ENCODE results near the gene ABHD2.

The ABHD2 gene

GRCh38 chr15:89192766-89193165 lies 104.5 kb downstream of the ABHD2 start:
- DNase-seq: no peak

GRCh38 chr15:89194608-89195007 lies 106.4 kb downstream of the ABHD2 start:
- DNase-seq: no peak

DNA sequence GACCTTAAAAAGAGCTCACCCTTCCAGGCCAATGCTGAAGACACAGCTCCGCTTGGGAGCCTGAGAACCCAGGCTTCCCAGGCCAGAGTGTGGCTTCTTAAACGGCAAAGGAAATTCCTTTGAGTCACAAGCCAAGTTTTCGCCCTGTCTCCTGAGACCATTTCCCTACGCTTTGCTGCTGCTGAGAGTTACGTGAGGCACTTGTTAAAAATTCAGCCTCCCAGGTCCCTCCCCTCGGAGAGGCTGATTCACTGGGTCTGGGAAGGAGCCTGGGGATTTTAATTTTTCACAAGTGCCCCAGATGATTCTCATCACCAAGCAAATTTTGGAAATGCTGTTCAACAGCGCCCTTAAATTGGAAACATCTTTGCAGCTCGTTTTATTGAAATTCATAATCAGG lies 107.6 kb downstream of the ABHD2 start:
- no peak for DNase-seq

DNA sequence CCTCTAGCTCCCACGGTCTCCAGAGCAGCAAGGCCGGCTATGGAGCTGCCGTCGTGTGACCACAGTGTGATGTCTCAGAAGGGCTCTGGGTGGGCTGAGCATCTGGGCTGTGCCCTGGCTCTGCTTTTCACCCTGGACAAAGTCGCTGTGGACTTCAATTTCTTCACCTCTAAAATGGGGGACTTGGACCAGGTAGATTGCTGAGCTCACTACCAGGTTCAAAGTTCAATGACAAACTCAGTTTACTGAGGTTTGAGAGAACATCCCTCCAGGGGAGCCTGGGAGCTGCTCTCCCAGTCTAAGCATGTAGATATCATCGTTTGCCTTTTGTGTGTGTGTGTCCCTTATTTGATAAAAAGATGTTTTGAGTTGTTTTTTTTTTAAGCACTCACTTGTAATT lies 108.0 kb downstream of the ABHD2 start:
- DNase-seq: no peak

DNA sequence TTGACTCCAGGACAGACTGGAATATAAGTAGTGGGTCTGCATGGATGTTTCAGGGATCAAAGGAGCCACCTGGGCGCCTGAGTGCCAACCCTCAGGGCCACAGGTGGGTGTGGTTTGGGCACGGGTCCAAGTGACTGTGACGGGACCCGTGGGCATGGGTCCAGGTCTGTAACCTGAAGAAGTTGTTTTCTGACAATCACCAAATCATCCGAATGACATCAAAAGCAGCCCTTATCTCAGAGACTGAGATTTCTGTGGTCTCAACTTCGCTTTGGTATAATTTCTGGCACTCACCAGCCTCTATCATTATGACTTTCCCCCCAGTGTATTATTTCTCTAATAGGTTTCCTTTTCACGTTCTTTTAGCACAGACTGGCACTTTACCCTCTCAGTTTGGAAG lies 108.7 kb downstream of the ABHD2 start:
- DNase-seq: no peak

GRCh38 chr15:89197503-89197971 lies 109.3 kb downstream of the ABHD2 start:
- DNase-seq: peak; percentile 15

DNA sequence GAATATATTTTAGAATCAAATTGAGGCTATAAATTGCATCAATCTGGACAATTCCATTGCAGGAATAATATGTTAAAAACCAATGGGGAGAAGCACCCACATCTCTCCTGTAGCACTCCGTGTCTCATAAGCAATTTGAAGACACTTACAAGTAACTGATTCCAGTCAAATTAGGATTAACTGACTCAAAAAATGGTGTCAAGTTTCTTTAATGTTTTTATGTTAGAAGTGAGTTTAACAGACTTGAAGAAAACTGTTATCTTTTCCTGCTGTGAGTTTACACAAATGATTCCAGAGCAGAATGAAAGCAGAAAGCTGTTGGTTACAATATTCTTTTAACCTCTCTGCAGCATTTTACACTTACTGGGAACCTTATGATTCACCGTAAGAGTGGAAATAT lies 109.9 kb downstream of the ABHD2 start:
- no peak for DNase-seq

DNA sequence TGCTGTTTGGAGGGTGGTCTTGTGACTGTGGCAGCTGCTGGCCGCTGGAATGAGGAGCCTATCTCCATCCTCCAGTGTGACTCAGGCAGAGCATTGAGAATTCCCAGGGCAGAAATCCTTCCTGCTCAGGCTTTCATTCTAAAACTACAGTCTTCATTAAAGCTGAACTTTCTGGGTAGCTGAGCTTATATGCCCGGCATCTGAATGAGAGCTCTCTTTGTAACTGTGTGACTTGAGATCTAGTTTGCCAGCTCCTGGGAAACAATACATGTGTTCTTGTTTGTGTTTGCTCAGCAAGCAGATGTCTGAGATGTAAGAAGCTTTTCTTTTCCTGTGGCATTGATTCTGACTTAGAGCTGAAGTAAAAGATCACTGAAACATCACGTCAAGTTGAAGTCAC lies 110.7 kb downstream of the ABHD2 start:
- DNase-seq: no peak

GRCh38 chr15:89199746-89200145 lies 111.5 kb downstream of the ABHD2 start:
- no peak for DNase-seq

- DNase-seq: no peak
Measured at GRCh38 chr15:89200182-89200581, 111.9 kb downstream of the ABHD2 start.

- DNase-seq: no peak
Measured at GRCh38 chr15:89201465-89202005, 113.3 kb downstream of the ABHD2 start.

DNA sequence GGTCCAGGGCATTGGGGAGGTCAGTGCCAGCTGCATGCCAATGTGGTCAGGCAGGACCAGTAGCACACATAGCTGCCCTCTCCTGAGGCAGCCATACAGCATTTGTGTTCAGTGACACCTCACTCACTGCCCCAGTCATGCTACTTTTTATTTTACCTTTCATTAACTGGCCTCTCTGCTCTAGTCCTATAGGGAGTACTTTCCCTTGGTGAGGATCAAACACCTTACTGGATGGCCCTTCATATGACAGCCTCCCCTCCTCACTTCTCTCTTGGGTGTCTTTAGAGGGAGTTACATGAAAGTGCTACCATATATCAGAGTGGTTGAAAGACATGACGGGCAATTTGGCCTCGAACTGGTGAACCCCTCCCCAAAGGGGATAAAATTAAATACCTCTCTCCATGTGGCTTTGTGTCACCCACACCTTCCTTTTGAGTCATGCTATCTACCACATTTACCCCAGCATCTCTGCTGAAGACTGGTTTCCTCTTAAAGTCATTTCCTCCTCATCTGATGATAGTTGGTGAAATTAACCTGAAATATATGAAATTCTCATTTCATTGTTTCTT lies 115.5 kb downstream of the ABHD2 start:
- no peak for DNase-seq

- DNase-seq: no peak
Measured at GRCh38 chr15:89205991-89206585, 117.8 kb downstream of the ABHD2 start.

DNA sequence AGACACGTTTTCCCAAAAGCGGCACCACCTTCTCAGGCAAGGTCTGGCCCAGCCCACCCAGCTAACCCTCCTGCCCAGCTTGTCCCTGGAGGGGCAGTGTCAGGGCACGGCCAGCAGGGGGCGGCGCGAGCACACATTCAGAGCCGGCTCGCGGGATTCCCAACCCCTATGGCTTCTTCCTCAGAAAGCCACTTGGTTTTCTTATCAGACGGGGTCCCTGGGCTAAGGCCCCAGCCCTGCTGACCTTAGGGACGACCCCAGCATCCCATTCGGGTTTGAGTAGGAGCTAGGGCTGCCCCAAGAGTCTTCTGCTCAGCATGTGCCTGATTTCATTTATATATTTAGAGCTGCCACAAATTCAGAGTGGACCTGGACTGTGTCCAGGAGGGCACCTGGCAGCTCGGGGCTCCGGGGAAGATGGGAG lies 118.7 kb downstream of the ABHD2 start:
- DNase-seq: peak; percentile 60

DNA sequence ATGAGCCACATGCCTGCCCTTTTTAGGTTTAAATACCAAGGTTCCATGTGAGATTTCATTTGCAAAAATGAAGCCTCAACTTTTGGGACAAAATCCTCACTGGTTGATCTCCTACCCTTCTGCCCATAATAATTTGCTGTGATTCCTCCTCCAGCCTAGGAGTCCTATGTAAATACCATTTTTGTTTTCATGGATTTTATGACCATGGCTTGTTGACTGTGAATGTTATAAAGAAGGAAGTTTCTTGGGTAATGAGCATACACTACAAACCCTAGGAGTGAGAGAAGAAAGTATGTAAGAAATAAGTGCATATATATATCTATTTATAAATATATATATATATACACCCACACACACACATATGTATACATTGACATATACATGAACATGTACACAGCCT lies 120.0 kb downstream of the ABHD2 start:
- no peak for DNase-seq

- no peak for DNase-seq
Measured at GRCh38 chr15:89209057-89209456, 120.8 kb downstream of the ABHD2 start.

DNA sequence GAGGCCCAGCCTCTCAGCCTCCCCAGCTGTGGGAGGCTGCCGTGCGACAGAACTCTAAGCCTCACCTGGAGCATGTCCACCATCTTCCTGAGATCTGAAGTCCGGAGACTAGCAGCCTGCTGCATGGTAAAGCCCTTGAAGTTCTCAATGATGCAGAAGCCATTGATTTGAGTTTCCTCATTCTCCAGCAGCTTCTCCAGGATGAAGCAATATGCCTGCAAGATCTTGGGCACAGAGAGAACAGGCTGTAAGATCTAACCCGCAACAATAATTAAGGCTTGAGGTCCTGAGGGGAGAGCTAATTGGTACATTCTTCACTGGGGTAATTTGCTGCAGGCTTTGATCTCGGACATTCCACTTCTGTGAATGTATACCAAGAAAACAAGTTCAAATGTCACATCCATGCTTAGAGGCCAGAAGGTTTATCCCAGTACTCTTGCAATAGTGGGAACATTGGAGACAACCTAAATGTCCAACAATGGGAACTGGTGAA lies 123.5 kb downstream of the ABHD2 start:
- no peak for DNase-seq

- DNase-seq: no peak
Measured at GRCh38 chr15:89215627-89216026, 127.4 kb downstream of the ABHD2 start.

DNA sequence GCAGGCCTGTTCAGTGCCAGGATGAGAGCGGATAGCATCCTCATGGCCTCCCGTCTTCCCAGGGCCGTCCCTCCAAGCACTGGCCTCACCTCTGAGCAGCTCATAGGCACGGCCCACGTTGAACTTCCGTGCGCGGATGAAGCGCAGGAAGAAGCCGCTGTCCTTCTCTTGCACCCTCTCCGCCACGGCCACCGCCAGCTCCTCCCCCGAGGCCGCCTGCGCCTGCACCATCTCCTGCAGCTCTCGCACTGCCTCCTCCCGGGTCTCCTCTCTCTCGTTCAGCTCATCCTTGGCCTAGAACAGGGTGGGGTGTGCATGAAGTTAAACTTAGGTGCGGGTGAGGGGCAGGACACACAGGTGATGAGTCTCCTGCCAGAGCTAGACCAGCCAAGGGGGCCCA lies 128.8 kb downstream of the ABHD2 start:
- no peak for DNase-seq

DNA sequence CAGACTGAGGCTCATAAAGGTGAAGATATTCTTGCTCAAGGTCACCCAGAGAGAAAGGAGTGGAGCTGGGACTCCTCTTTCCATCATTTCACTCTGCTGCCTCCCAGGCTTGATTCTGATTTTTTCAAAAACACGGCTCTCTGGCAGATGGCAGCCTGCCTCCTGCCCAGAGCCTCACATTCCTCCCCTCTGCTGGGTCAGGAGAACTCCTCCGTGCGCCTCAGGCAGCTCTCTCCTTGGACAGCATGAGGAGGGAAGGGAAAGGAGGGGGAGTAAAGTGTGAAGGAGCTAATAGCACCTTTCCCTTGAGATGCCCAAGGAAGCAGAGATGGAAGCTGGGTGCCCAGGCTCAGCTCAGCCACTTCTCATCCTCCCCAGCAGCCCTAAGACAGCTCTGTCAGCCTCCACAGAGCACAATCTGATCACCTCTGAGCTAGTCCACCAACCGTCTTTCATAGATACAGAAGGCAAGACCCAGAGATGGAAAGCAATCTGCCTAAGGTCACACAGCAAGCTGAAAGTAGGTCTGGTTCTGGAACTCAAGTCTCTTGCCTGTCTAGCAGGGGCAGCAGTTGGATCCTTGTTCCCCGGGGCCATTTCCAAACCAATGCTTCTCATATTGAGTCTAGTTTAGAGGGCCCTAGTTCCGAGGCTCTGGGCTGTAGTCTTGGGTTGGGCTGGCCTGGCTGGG lies 129.6 kb downstream of the ABHD2 start:
- no peak for DNase-seq

DNA sequence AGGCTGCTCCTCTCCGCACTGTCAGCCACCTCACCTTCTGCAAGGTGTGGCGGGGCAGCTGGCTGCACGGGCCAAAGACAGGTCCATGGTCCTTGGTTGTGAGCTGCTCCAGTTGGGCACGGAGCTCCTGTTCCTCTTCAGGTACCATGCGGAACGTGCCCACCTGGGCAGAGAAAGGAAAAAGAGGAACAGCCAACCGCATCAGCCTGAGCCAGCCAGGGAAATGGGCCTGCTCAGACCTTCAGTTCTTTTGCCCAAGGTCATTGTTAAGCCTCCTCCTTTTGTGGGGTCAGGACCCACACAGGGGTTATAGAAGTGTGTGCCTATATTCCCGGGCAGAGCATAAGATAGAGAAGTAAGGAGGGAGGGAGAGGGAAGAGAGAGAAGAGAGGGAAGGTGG lies 130.3 kb downstream of the ABHD2 start:
- no peak for DNase-seq

- DNase-seq: no peak
Measured at GRCh38 chr15:89221543-89221942, 133.3 kb downstream of the ABHD2 start, which contains the start of gene RLBP1. Gene RLBP1 (minus strand): TSS chr15:89221579. CDS start chr15:89218975, 2,604 bp downstream.

DNA sequence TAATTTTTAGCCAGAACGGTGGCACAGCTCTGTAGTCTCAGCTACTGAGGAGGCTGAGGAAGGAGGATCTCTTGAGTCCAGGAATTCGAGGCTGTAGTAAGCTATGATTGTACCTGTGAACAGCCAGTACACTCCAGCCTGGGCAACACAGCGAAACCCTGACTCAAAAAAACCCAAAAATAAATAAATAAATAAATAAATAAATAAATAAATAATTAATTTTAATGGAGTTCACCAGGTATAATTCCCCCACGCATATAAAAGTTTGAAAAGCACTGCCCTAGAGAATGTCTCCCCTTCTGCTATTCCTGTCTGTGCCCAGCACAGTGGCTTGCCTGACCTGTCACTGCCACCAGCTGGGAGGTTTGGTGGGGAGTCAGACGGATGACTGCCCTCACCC lies 137.3 kb downstream of the ABHD2 start:
- no peak for DNase-seq

Data from right kidney (tissue), 1 donor.